Endodermal cell (in vitro differentiated cells): ENCODE data around the gene PARVB. TPM values are rescaled to one million over a fixed set of nuclear protein-coding genes. Genes with fewer than 3 reads are reported as not detected.

Source experiments
- DNase-seq: peaks from one replicate; pipeline ENCODE4 v3.0.0-alpha.2; 2017
- H3K27ac ChIP-seq: 2 replicates; pipeline ENCODE4 v1.5.1; 2013; ENCODE audit warnings: mild to moderate bottlenecking, low read depth, low read length, moderate library complexity
- H3K27me3 ChIP-seq: 2 replicates; pipeline ENCODE4 v1.6.1; 2013; ENCODE audit warnings: mild to moderate bottlenecking, low read length, moderate library complexity; ENCODE audit not compliant: insufficient read depth, control insufficient read depth, poor library complexity, severe bottlenecking
- H3K36me3 ChIP-seq: 2 replicates; pipeline ENCODE4 v1.7.0; 2013; ENCODE audit warnings: mild to moderate bottlenecking, low read length, moderate library complexity; ENCODE audit not compliant: control insufficient read depth, insufficient read depth
- H3K4me1 ChIP-seq: one replicate; pipeline ENCODE4 v1.7.0; 2013; ENCODE audit warnings: low read length; ENCODE audit not compliant: control insufficient read depth, insufficient read depth
- H3K4me3 ChIP-seq: 2 replicates; pipeline ENCODE4 v1.5.1; 2013; ENCODE audit warnings: mild to moderate bottlenecking, low read length, moderate library complexity
- H3K9ac ChIP-seq: 2 replicates; pipeline ENCODE4 v1.6.1; 2013; ENCODE audit warnings: mild to moderate bottlenecking, low read length, moderate library complexity; ENCODE audit not compliant: poor library complexity, severe bottlenecking; ENCODE audit errors: extremely low read depth
- H3K9me3 ChIP-seq: 2 replicates; pipeline ENCODE4 v1.6.1; 2013; ENCODE audit warnings: mild to moderate bottlenecking, low read length, moderate library complexity; ENCODE audit not compliant: control insufficient read depth
- H3K27ac Mint-ChIP-seq: 2 replicates; pipeline ENCODE4 v1.8.0; 2020; ENCODE audit warnings: mixed read lengths
- H3K27me3 Mint-ChIP-seq: 2 replicates; pipeline ENCODE4 v1.8.0; 2021; ENCODE audit warnings: mild to moderate bottlenecking, mixed read lengths; ENCODE audit not compliant: insufficient read depth
- H3K36me3 Mint-ChIP-seq: 2 replicates; pipeline ENCODE4 v1.8.0; 2020; ENCODE audit warnings: low read depth, mixed read lengths
- H3K4me1 Mint-ChIP-seq: 2 replicates; pipeline ENCODE4 v1.8.0; 2020; ENCODE audit warnings: mixed read lengths
- H3K4me3 Mint-ChIP-seq: 2 replicates; pipeline ENCODE4 v1.8.0; 2020; ENCODE audit warnings: mild to moderate bottlenecking, moderate library complexity, mixed read lengths
- H3K9me3 Mint-ChIP-seq: 2 replicates; pipeline ENCODE4 v1.8.0; 2020; ENCODE audit warnings: mild to moderate bottlenecking, mixed read lengths
- whole genome bisulfite sequencing, 2 experiments: methylation state at CpG; one replicate each; pipeline versions ENCODE4 v1.1.5 to v1.1.7; 2013; ENCODE audit warnings: missing lambda C conversion rate in 2 of 2, mixed read lengths in 1 of 2; ENCODE audit not compliant: insufficient coverage in 1 of 2, insufficient read length in 1 of 2; 5-methylcytosine and 5-hydroxymethylcytosine counted together
- total RNA-seq, 2 donors: library from RNA; stranded (reverse); fragmentation: NEBNext Ultra II Directional in 1 of 2; extraction: Animal tissue kit (Norgen Biotek cat#: 25700) in 1 of 2; gene quantifications; 2 replicates in 1 of 2; 3 replicates in 1 of 2; pipeline ENCODE4 v1.2.1, GENCODE V29; 2021
- TF ChIP-seq, protein P1 (sequence below): fragments of 200-600 bp; sonication (generic); conservative IDR thresholded peaks from 2 replicates; pipeline ENCODE4 v1.5.0; 2021; ENCODE audit warnings: antibody characterized with exemption, mild to moderate bottlenecking

PARVB gene
- total RNA-seq, 2 donors from 2014 or later, result 29.6 to 32.3 TPM

- no peak overlapping the region for H3K4me3 ChIP-seq
- H3K9me3 ChIP-seq, result no peaks in the 10 kb centered on the region
- no peaks in the 10 kb centered on the region for H3K4me1 ChIP-seq
- no peaks in the 10 kb centered on the region for H3K27me3 ChIP-seq
- Mint-ChIP-seq H3K4me3 (no peak overlapping the region), H3K36me3 (no peaks in the 10 kb centered on the region), H3K9me3 (no peaks in the 10 kb centered on the region), H3K4me1 (peaks cover 12% of the 10 kb centered on the region), H3K27ac (no peak overlapping the region), H3K27me3 (peaks cover 6% of the 10 kb centered on the region)
- H3K36me3 ChIP-seq, result no peaks in the 10 kb centered on the region
- no peak overlapping the region for H3K27ac ChIP-seq
- WGBS, 2 experiments, result 92 to 94% methylated on average over 8 of the region's 8 CpGs
- TF ChIP-seq, protein P1, sequence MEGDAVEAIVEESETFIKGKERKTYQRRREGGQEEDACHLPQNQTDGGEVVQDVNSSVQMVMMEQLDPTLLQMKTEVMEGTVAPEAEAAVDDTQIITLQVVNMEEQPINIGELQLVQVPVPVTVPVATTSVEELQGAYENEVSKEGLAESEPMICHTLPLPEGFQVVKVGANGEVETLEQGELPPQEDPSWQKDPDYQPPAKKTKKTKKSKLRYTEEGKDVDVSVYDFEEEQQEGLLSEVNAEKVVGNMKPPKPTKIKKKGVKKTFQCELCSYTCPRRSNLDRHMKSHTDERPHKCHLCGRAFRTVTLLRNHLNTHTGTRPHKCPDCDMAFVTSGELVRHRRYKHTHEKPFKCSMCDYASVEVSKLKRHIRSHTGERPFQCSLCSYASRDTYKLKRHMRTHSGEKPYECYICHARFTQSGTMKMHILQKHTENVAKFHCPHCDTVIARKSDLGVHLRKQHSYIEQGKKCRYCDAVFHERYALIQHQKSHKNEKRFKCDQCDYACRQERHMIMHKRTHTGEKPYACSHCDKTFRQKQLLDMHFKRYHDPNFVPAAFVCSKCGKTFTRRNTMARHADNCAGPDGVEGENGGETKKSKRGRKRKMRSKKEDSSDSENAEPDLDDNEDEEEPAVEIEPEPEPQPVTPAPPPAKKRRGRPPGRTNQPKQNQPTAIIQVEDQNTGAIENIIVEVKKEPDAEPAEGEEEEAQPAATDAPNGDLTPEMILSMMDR, result no peak
- no peak overlapping the region for H3K9ac ChIP-seq
- no peak for DNase-seq
Observed at GRCh38 chr22:44020981-44021380, 3.1 kb upstream of the PARVB start.

GRCh38 chr22:44023404-44024287 lies 456 bp upstream of the PARVB start:
- Histone ChIP-seq H3K4me1 (no peaks in the 10 kb centered on the region), H3K27ac (no peak overlapping the region), H3K9me3 (no peaks in the 10 kb centered on the region), H3K4me3 (peak overlapping the region; percentile 72), H3K9ac (peak overlapping the region; percentile 34), H3K36me3 (no peaks in the 10 kb centered on the region), H3K27me3 (no peaks in the 10 kb centered on the region)
- Mint-ChIP-seq H3K9me3 (no peaks in the 10 kb centered on the region), H3K4me3 (peak overlapping the region; percentile 65), H3K27ac (peak overlapping the region; percentile 77), H3K4me1 (peaks cover 22% of the 10 kb centered on the region), H3K27me3 (peaks cover 6% of the 10 kb centered on the region), H3K36me3 (no peaks in the 10 kb centered on the region)
- 19 to 38% methylated on average over 14 to 50 of the region's 54 CpGs for WGBS, 2 experiments
- TF ChIP-seq, protein P1, result no peak
- peak; percentile 77 for DNase-seq

DNA sequence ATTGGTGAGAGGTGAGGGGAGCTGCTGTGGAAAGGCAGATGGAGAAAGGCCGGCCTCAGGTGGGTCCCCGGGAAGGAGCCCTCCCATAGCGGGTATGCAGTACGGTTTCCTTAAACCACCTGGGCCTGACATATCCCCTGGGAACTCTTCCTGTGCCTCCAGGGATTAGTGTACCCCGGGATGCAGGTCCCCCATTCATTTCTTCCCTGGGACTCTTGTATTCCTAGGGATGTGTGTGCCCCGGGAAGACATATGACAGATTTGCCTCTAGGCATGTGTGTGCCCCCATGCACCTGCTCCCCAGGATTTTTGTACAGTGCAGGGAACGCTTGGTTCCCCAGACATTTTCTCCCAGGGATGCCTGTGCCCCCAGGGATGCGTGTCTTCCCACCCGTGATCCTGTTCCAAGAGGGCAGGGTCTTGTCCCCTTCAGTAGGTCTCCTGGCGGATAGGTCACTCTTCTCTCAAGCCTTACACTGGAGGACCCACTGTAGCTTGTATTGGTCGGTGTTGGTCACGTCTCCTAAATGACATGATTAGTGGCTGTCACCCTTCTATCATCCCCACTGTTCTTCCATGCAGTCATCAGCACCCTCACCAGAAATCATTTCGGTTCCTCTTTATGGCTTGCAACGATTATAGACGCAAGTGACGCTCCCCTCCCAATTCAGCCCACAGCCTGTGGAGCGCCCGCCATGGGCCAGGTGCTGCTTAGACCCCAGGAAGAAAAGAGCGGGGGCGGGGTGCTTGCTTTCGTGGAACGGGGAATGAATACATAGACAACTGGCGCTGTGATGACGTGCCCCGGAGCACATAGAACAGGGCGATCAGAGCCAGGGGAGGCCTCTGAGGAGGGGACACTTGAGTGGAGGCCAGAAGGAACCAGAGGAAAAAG lies 1.3 kb downstream of the PARVB start:
- WGBS, 2 experiments, result 93 to 95% methylated on average over 18 to 26 of the region's 26 CpGs
- no peak overlapping the region for H3K27ac Mint-ChIP-seq
- Histone ChIP-seq H3K9me3 (no peaks in the 10 kb centered on the region), H3K4me3 (no peak overlapping the region), H3K27ac (no peak overlapping the region), H3K9ac (no peak overlapping the region), H3K36me3 (no peaks in the 10 kb centered on the region), H3K4me1 (no peaks in the 10 kb centered on the region), H3K27me3 (no peaks in the 10 kb centered on the region)
- no peaks in the 10 kb centered on the region for H3K9me3 Mint-ChIP-seq
- TF ChIP-seq, protein P1, result no peak
- no peaks in the 10 kb centered on the region for H3K36me3 Mint-ChIP-seq
- H3K4me3 Mint-ChIP-seq, result peak overlapping the region; percentile 58
- H3K27me3 Mint-ChIP-seq, result peaks cover 6% of the 10 kb centered on the region
- DNase-seq, result no peak
- H3K4me1 Mint-ChIP-seq, result peaks cover 26% of the 10 kb centered on the region
